K562 (cell line): ENCODE results near the gene ETV7.

Source experiments
- CTCF ChIP-seq, 3 experiments: IDR thresholded peaks in 2 of 3; conservative IDR thresholded peaks in 1 of 3; 2 replicates each; pipeline ENCODE4 v1.5.1; 2011 to 2012; ENCODE audit warnings: low read length in 3 of 3, mild to moderate bottlenecking in 3 of 3, control low read depth in 2 of 3, improper control_type of control experiment in 1 of 3, inconsistent platforms in 1 of 3, low read depth in 1 of 3, mixed read lengths in 1 of 3, moderate library complexity in 1 of 3; ENCODE audit not compliant: insufficient read depth in 2 of 3
- DNMT1 ChIP-seq: fragments of 450-650 bp; IDR thresholded peaks from 2 replicates; pipeline ENCODE4 v1.6.1; 2016; ENCODE audit warnings: antibody characterized with exemption, mild to moderate bottlenecking
- ESRRA ChIP-seq: fragments of 450-650 bp; IDR thresholded peaks from 2 replicates; pipeline ENCODE4 v1.6.1; 2014; ENCODE audit warnings: low read depth, mild to moderate bottlenecking, moderate library complexity, borderline replicate concordance
- FOXP1 ChIP-seq: sonication (generic); formaldehyde crosslinking; IDR thresholded peaks from 2 replicates; pipeline ENCODE4 v1.8.0; 2022; ENCODE audit warnings: mild to moderate bottlenecking, missing genetic modification reagents
- GABPA ChIP-seq: fragments of 200-800 bp; sonication (Bioruptor generic); conservative IDR thresholded peaks from 2 replicates; pipeline ENCODE4 v1.6.1; 2016; ENCODE audit warnings: low read depth, missing genetic modification characterization, missing compliant biosample characterization
- NFXL1 ChIP-seq: fragments of 450-650 bp; formaldehyde crosslinking; IDR thresholded peaks from 2 replicates; pipeline ENCODE4 v1.4.0; 2021; ENCODE audit warnings: mild to moderate bottlenecking
- NR2C2 ChIP-seq, 2 experiments: fragments of 200-800 bp in 1 of 2; sonication (Bioruptor generic) in 1 of 2; sonication (generic) in 1 of 2; formaldehyde crosslinking in 1 of 2; IDR thresholded peaks; 2 replicates each; pipeline versions ENCODE4 v1.6.1 to v1.8.0; 2016 to 2022; ENCODE audit warnings: mild to moderate bottlenecking in 1 of 2, missing compliant biosample characterization in 1 of 2, missing genetic modification characterization in 1 of 2, missing genetic modification reagents in 1 of 2
- PML ChIP-seq: IDR thresholded peaks from 2 replicates; pipeline ENCODE4 v1.6.1; 2012; ENCODE audit warnings: low read length, inconsistent platforms
- RERE ChIP-seq: sonication (generic); formaldehyde crosslinking; IDR thresholded peaks from 2 replicates; pipeline ENCODE4 v1.8.0; 2023; ENCODE audit warnings: missing genetic modification reagents, mild to moderate bottlenecking, borderline replicate concordance
- SP1 ChIP-seq: sonication (generic); formaldehyde crosslinking; IDR thresholded peaks from 2 replicates; pipeline ENCODE4 v1.8.1; 2022; ENCODE audit warnings: mild to moderate bottlenecking, missing genetic modification reagents
- SRF ChIP-seq, 2 experiments: fragments of 250-450, 450-650 bp in 1 of 2; sonication (Bioruptor Pico) in 1 of 2; sonication (generic) in 1 of 2; formaldehyde crosslinking; IDR thresholded peaks; 2 replicates each; pipeline versions ENCODE4 v1.5.0 to v1.5.1; 2020 to 2022; ENCODE audit warnings: mild to moderate bottlenecking in 1 of 2, missing genetic modification reagents in 1 of 2
- TAF1 ChIP-seq: IDR thresholded peaks from 2 replicates; pipeline ENCODE4 v1.6.1; 2011; ENCODE audit warnings: mild to moderate bottlenecking, low read length, moderate library complexity; ENCODE audit not compliant: insufficient read depth, control insufficient read depth, severe bottlenecking; ENCODE audit errors: extremely low read depth
- YY1 ChIP-seq, 3 experiments: IDR thresholded peaks; 2 replicates each; pipeline ENCODE4 v1.6.1; 2011; ENCODE audit warnings: low read length in 2 of 3, mild to moderate bottlenecking in 2 of 3, moderate library complexity in 2 of 3, borderline replicate concordance in 1 of 3, control low read depth in 1 of 3, low read depth in 1 of 3; ENCODE audit not compliant: insufficient read depth in 3 of 3, insufficient replicate concordance in 2 of 3, control insufficient read depth in 1 of 3, insufficient read length in 1 of 3; ENCODE audit errors: extremely low read depth in 1 of 3

GRCh38 chr6:36337814-36338213 lies 49.7 kb downstream of the ETV7 start:
- TF ChIP-seq SP1 (CRISPR knock-in tag) (no peak), NR2C2 (CRISPR knock-in tag; IDR thresholded peaks at IDR 0.05) (no peak), NR2C2 (tag; IDR thresholded peaks at IDR 0.05) (no peak), TAF1 (no peak), SRF (CRISPR knock-in tag; IDR thresholded peaks at IDR 0.05) (no peak), GABPA (tag) (no peak), DNMT1 (no peak), FOXP1 (CRISPR knock-in tag) (no peak), YY1 (IDR thresholded peaks at IDR 0.05; ENCODE audit: borderline replicate concordance in 1 of 3, control insufficient read depth in 1 of 3, extremely low read depth in 1 of 3, insufficient read depth in 3 of 3, insufficient read length in 1 of 3, insufficient replicate concordance in 2 of 3, low read depth in 1 of 3, low read length in 2 of 3) (no peak), PML (no peak), CTCF (IDR thresholded peaks at IDR 0.05 in 2 of 3, conservative IDR thresholded peaks at IDR 0.05 in 1 of 3; ENCODE audit: insufficient read depth in 2 of 3, low read depth in 1 of 3, low read length in 3 of 3) (no peak), NFXL1 (CRISPR knock-in tag) (no peak), ESRRA (no peak), RERE (no peak)
